Measurements from ENCODE around the gene GPR62. TPM values are rescaled to one million over a fixed set of nuclear protein-coding genes. Genes with fewer than 3 reads are reported as not detected.

GPR62 gene
- total and polyA plus RNA-seq, 2 experiments from 2014 or later: 0.10 to 0.38 TPM

DNA sequence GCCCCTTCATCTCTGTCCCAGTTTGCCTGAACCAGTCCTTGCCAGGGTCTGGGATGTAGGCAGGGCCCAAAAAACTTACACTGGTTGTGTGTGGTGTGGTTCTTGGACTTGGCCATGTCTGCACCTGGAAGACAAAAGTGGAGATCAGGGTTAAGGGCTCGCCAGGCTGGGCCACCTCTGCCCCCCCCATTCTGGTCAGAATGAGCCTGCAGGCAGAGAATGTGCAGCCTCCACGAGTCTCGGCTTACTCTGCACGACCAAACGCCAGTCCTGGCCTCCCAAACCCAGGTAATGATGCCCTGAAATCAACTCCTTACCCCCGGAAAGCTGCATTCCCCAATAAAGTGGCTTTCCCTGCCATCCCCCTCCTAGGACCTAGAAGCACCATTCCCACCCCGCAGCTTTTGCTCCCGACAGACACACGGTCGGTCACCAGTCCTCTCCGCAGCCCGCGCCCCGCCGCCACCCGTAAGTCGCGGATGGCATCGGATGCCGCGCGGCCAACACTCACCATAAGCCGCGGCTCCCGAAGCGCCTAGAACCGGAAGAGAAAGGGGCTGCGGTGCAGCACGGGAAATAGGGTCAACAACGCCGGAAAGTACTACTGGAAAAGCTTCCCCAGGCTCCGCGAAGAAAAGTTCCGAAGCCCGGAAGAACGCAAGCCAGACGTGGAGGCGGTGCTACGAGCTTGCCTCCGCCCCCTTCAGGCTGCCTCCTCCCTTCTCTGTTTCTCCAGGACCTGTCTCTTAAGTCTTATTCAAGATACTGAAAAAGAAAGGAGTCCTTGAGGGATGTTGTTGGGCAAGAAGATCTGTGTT lies 40.4 kb downstream of the GPR62 start, which contains the start of gene RPL29 (continued):
- TF ChIP-seq, protein P1, sequence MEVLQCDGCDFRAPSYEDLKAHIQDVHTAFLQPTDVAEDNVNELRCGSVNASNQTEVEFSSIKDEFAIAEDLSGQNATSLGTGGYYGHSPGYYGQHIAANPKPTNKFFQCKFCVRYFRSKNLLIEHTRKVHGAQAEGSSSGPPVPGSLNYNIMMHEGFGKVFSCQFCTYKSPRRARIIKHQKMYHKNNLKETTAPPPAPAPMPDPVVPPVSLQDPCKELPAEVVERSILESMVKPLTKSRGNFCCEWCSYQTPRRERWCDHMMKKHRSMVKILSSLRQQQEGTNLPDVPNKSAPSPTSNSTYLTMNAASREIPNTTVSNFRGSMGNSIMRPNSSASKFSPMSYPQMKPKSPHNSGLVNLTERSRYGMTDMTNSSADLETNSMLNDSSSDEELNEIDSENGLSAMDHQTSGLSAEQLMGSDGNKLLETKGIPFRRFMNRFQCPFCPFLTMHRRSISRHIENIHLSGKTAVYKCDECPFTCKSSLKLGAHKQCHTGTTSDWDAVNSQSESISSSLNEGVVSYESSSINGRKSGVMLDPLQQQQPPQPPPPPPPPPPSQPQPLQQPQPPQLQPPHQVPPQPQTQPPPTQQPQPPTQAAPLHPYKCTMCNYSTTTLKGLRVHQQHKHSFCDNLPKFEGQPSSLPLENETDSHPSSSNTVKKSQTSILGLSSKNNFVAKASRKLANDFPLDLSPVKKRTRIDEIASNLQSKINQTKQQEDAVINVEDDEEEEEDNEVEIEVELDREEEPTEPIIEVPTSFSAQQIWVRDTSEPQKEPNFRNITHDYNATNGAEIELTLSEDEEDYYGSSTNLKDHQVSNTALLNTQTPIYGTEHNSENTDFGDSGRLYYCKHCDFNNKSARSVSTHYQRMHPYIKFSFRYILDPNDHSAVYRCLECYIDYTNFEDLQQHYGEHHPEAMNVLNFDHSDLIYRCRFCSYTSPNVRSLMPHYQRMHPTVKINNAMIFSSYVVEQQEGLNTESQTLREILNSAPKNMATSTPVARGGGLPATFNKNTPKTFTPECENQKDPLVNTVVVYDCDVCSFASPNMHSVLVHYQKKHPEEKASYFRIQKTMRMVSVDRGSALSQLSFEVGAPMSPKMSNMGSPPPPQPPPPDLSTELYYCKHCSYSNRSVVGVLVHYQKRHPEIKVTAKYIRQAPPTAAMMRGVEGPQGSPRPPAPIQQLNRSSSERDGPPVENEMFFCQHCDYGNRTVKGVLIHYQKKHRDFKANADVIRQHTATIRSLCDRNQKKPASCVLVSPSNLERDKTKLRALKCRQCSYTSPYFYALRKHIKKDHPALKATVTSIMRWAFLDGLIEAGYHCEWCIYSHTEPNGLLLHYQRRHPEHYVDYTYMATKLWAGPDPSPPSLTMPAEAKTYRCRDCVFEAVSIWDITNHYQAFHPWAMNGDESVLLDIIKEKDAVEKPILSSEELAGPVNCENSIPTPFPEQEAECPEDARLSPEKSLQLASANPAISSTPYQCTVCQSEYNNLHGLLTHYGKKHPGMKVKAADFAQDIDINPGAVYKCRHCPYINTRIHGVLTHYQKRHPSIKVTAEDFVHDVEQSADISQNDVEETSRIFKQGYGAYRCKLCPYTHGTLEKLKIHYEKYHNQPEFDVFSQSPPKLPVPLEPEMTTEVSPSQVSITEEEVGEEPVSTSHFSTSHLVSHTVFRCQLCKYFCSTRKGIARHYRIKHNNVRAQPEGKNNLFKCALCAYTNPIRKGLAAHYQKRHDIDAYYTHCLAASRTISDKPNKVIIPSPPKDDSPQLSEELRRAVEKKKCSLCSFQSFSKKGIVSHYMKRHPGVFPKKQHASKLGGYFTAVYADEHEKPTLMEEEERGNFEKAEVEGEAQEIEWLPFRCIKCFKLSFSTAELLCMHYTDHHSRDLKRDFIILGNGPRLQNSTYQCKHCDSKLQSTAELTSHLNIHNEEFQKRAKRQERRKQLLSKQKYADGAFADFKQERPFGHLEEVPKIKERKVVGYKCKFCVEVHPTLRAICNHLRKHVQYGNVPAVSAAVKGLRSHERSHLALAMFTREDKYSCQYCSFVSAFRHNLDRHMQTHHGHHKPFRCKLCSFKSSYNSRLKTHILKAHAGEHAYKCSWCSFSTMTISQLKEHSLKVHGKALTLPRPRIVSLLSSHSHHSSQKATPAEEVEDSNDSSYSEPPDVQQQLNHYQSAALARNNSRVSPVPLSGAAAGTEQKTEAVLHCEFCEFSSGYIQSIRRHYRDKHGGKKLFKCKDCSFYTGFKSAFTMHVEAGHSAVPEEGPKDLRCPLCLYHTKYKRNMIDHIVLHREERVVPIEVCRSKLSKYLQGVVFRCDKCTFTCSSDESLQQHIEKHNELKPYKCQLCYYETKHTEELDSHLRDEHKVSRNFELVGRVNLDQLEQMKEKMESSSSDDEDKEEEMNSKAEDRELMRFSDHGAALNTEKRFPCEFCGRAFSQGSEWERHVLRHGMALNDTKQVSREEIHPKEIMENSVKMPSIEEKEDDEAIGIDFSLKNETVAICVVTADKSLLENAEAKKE (CRISPR knock-in tag; IDR thresholded peaks at IDR 0.05): no peak
- no peak for TF ChIP-seq EZH2phosphoT487 (IDR thresholded peaks at IDR 0.05; ENCODE audit: unreplicated experiment)

DNA sequence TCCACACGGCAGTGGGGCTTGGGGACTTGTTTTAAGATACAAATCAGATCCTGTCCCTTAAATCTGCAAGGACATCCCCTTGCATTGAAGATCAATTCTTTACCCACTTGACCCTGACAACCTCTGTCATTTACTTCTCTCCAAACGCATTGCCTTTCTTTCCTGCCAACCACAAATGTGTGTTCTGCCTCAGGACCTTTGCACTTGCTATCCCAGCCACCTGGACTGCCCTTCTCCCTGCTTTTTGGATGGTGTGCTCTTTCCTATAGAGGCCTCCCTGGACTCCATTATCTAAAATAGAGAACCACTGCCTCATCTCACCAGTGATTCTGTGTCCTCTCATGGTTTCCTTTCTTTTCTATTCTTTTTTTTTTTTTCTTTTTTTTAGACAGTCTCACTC lies 42.0 kb downstream of the GPR62 start:
- H3K4me1 Mint-ChIP-seq: peaks cover 33% of the 10 kb centered on the region
- peaks cover 28% of the 10 kb centered on the region for H3K36me3 ChIP-seq (ENCODE audit: insufficient read depth)
- no peak for DNase-seq (ENCODE audit: low spot score)
- no peak overlapping the region for H3K27ac Mint-ChIP-seq
- no peaks in the 10 kb centered on the region for H3K27me3 ChIP-seq (ENCODE audit: insufficient read depth)
- ATAC-seq: no peak
- peaks cover 18% of the 10 kb centered on the region for H3K79me2 ChIP-seq (replicated peaks; ENCODE audit: insufficient read depth)
- peaks cover 26% of the 10 kb centered on the region for H3K27me3 Mint-ChIP-seq (ENCODE audit: insufficient read depth, low read depth, poor library complexity)
- peak overlapping the region; percentile 1; the same call in 1 of the 3 replicates for H3K4me3 Mint-ChIP-seq
- H2AFZ ChIP-seq: no peak overlapping the region
- no peak overlapping the region for H3K27ac ChIP-seq (ENCODE audit: low read depth)
- H3K4me2 ChIP-seq: no peak overlapping the region
- H3K36me3 Mint-ChIP-seq (ENCODE audit: low read depth): peaks cover 37% of the 10 kb centered on the region
- TF ChIP-seq ZNF331 (CRISPR knock-in tag; IDR thresholded peaks at IDR 0.05; ENCODE audit: low read depth) (no peak), EZH2 (IDR thresholded peaks at IDR 0.05; ENCODE audit: low read depth, unreplicated experiment) (no peak), STAT1 (IDR thresholded peaks at IDR 0.05; ENCODE audit: unreplicated experiment) (no peak), NANOG (IDR thresholded peaks at IDR 0.05; ENCODE audit: borderline replicate concordance) (no peak), EZH2phosphoT487 (IDR thresholded peaks at IDR 0.05; ENCODE audit: unreplicated experiment) (no peak), JUNB (IDR thresholded peaks at IDR 0.05; ENCODE audit: unreplicated experiment) (no peak)
- TF ChIP-seq, protein P2, sequence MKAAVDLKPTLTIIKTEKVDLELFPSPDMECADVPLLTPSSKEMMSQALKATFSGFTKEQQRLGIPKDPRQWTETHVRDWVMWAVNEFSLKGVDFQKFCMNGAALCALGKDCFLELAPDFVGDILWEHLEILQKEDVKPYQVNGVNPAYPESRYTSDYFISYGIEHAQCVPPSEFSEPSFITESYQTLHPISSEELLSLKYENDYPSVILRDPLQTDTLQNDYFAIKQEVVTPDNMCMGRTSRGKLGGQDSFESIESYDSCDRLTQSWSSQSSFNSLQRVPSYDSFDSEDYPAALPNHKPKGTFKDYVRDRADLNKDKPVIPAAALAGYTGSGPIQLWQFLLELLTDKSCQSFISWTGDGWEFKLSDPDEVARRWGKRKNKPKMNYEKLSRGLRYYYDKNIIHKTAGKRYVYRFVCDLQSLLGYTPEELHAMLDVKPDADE (IDR thresholded peaks at IDR 0.05): no peak
- peaks cover 4% of the 10 kb centered on the region; the same call in 1 of the 3 replicates for H3K9me3 Mint-ChIP-seq
- H3K4me1 ChIP-seq (ENCODE audit: insufficient read depth): peaks cover 25% of the 10 kb centered on the region
- peaks cover 8% of the 10 kb centered on the region; the same call in 1 of the 2 replicates for H4K20me1 ChIP-seq (replicated peaks; ENCODE audit: insufficient read depth)
- H3K4me3 ChIP-seq: no peak overlapping the region
- H3F3A ChIP-seq (replicated peaks; ENCODE audit: low read depth): peaks cover 33% of the 10 kb centered on the region
- H3K9me2 ChIP-seq (ENCODE audit: insufficient read depth): no peaks in the 10 kb centered on the region
